AG04450 (cell line): ENCODE measurements around the gene TMEM151A. TPM values are rescaled to one million over a fixed set of nuclear protein-coding genes. Genes with fewer than 3 reads are reported as not detected.
A peak's percentile ranks its signal among the peaks of the same experiment; 100 is the strongest.

Experiments used
- CTCF ChIA-PET: fragments of 300-600, 350-600 bp; formaldehyde crosslinking; extraction: SDS; loops from one replicate; lab custom pipeline; 2022; ENCODE audit warnings: antibody characterized with exemption, inconsistent platforms; lab: Charles Lee
- POLR2A ChIA-PET: fragments of 350-600 bp; formaldehyde crosslinking; extraction: SDS; loops from one replicate; lab custom pipeline; 2021; ENCODE audit warnings: antibody characterized with exemption, inconsistent platforms; lab: Yijun Ruan, JAX
- DNase-seq: peaks from one replicate; pipeline ENCODE4 v3.0.0-alpha.2; 2011; ENCODE audit warnings: low read depth, low spot score
- H3K27ac ChIP-seq: one replicate; pipeline ENCODE4 v1.5.1; 2012; ENCODE audit warnings: low read depth, low read length, control low read depth
- H3K27me3 ChIP-seq: one replicate; pipeline ENCODE4 v1.6.0; 2012; ENCODE audit warnings: low read length; ENCODE audit not compliant: control insufficient read depth, insufficient read depth
- H3K4me3 ChIP-seq: 2 replicates; pipeline ENCODE4 v1.5.1; 2011; ENCODE audit warnings: mild to moderate bottlenecking, low read depth, low read length, control low read depth
- H3K9me3 ChIP-seq: 2 replicates; pipeline ENCODE4 v1.5.1; 2012; ENCODE audit warnings: low read length; ENCODE audit not compliant: control insufficient read depth, insufficient read depth
- polyA plus RNA-seq: library from polyadenylated mRNA; depleted of rRNA; stranded (reverse); fragments of >200 nt; gene quantifications from 2 replicates; pipeline ENCODE4 v1.2.3, GENCODE V29; 2011
- TF ChIP-seq, protein P1 (sequence below): IDR thresholded peaks from 2 replicates; pipeline ENCODE4 v1.5.1; 2011; ENCODE audit warnings: low read depth, low read length, control low read depth, inconsistent platforms

Gene TMEM151A
- polyA plus RNA-seq, 1 experiment: not detected

DNA sequence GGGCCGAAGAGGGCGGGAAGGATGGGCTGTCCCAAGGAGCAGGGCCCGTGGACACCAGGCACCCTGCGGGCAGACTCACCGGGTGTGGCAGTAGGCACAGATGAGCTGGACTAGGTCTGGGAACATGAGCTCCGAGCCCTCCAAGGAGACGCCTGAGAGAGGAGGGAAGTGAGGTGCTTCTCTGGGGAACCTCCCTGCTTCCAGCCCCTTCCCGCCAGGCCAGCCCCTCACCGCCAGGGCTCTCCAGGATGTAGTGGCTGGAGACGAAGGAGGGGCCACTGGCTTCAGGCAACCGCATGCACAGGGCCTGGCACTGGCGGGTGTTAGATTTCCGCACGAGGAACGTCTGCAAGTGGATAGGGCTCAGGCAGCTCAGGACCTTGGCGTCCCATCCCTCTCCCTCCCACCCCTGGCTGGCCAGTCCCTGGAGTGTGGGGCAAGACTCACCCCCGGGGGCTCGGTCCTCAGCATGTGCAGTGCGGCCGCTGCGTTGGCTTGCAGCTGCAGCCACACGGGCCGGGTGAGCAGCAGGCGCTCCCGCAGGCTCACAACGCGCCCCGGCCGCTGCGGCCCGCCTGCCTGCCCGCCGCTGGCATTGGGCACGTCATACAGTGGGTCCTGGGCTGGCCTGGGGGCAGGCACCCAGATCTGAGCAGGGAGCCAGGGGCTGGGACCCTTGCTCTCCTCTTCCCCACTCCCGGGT, 44.0 kb downstream of the TMEM151A start:
- TF ChIP-seq, protein P1, sequence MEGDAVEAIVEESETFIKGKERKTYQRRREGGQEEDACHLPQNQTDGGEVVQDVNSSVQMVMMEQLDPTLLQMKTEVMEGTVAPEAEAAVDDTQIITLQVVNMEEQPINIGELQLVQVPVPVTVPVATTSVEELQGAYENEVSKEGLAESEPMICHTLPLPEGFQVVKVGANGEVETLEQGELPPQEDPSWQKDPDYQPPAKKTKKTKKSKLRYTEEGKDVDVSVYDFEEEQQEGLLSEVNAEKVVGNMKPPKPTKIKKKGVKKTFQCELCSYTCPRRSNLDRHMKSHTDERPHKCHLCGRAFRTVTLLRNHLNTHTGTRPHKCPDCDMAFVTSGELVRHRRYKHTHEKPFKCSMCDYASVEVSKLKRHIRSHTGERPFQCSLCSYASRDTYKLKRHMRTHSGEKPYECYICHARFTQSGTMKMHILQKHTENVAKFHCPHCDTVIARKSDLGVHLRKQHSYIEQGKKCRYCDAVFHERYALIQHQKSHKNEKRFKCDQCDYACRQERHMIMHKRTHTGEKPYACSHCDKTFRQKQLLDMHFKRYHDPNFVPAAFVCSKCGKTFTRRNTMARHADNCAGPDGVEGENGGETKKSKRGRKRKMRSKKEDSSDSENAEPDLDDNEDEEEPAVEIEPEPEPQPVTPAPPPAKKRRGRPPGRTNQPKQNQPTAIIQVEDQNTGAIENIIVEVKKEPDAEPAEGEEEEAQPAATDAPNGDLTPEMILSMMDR: no peak
- POLR2A ChIA-PET: interaction anchor here (0.5 to 3.7 kb wide), 15 partner anchors 9 to 779 kb away, joined by 3 to 99 read pairs (median 5); partner anchors contain the start of genes B4GAT1, BRMS1, CD248 and YIF1A

DNA sequence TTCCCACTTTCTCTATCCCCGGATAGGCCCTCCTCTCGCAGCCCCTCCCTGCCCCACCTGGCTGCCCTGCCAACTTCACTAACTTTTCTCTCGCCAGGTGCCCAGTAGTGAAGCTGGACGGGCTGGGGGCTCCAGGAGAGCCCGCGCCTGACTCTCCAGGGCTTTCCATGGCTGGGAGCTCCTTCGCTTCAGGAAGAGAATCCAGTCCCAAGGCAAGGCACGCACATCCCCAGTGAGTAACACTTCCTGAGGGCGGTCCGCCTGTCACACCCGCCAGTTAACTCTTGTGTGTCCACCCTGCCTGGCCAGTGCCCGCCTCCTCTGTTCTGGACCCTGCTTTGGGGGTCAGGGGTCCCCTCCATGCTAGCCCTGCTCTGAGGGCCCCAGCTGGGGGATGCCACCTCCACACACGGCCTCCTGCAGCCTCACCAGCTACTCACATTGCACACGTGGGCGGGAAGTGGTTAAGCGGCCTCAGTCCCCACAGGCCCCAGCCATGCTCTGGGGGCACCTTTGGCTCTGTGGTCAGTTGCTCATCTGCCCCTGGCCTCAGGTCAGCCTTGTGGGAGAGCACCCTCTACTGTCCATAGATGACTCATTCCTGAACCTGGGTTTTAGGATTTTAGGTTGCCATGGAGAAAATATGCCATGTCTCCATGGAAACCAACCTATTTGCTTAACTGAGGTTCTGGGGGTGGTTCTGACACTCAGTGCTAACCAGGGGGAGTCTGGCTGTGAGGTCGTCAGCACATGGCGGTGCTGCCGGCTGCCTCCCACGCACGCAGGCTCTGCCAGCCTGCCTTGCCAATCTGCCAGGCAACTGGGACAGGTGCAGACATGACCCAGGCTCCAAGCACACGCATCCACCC, 44.8 kb downstream of the TMEM151A start, which contains the start of gene RIN1:
Gene RIN1, minus strand, starts transcription at position 201 of the 869 bp plus-strand sequence. Its CDS starts 32 bp downstream, at position 169.
- POLR2A ChIA-PET: interaction anchor here (0.6 to 3.7 kb wide), 13 partner anchors 8 to 93 kb away, joined by 3 to 99 read pairs (median 5); partner anchors contain the start of genes B4GAT1, BRMS1, CD248 and YIF1A
- Histone ChIP-seq H3K4me3 (peak within 1 kb of the TSS; percentile 85), H3K27ac (peak within 1 kb of the TSS; percentile 97), H3K9me3 (peaks cover 3% of the 10 kb centered on the region; the same call in 1 of the 2 replicates), H3K27me3 (no peaks in the 10 kb centered on the region)
- TF ChIP-seq, protein P1: peak; percentile 24; the same call in 1 of the 2 replicates
- CTCF ChIA-PET: interaction anchor here (0.8 to 2.3 kb wide), 9 partner anchors 9 to 54 kb away, joined by 3 to 64 read pairs (median 4); partner anchors contain the start of genes BRMS1, CD248 and YIF1A
- DNase-seq: peak; percentile 97

More for the DNA sequence above, 44.0 kb downstream of the TMEM151A start:
- Histone ChIP-seq H3K4me3 (peak overlapping the region; percentile 85), H3K27me3 (no peaks in the 10 kb centered on the region), H3K9me3 (peaks cover 3% of the 10 kb centered on the region; the same call in 1 of the 2 replicates), H3K27ac (peak overlapping the region; percentile 97)
- CTCF ChIA-PET: interaction anchor here (0.7 to 2.3 kb wide), 10 partner anchors 9 to 54 kb away, joined by 3 to 64 read pairs (median 4); partner anchors contain the start of genes BRMS1, CD248 and YIF1A
- no peak for DNase-seq

DNA sequence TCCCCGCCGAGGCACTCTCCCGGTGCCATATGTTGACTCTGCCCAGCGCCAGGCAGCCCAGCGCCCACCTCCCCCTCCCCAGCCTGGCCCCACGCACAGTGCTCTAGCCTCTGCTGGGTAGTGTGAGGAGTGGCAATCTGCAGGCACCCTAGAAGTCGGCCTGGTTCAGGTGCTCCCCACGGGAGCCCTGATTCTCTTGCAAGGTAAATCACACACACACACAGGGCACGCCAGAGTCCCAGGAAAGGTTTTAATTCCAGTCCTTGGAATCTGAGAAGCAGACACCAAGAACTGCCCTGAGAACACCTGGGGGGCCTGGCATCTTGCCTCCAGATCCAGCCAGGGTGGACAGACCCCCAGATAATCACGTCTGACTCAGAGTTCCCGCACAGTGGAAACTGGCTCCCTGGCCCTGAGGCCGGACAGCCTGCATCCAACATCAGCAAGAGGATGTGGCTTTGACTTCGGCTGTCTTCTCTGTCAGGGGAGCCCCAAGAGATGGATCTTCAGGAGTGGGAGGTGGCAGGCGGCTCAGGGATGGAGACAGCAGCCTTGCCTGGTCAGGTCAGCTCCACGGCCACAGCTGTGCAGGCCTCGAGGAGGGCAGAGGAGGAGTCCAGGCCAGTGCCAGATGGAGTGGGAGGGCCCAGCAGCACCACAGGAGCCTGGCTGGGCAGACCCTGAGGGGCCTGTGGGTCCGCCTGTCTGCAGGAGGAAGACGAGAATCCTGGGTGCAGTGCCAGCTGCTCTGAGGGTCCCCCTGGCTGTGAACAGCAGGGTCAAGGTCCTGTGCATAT, 45.6 kb downstream of the TMEM151A start:
- TF ChIP-seq, protein P1: no peak

DNA sequence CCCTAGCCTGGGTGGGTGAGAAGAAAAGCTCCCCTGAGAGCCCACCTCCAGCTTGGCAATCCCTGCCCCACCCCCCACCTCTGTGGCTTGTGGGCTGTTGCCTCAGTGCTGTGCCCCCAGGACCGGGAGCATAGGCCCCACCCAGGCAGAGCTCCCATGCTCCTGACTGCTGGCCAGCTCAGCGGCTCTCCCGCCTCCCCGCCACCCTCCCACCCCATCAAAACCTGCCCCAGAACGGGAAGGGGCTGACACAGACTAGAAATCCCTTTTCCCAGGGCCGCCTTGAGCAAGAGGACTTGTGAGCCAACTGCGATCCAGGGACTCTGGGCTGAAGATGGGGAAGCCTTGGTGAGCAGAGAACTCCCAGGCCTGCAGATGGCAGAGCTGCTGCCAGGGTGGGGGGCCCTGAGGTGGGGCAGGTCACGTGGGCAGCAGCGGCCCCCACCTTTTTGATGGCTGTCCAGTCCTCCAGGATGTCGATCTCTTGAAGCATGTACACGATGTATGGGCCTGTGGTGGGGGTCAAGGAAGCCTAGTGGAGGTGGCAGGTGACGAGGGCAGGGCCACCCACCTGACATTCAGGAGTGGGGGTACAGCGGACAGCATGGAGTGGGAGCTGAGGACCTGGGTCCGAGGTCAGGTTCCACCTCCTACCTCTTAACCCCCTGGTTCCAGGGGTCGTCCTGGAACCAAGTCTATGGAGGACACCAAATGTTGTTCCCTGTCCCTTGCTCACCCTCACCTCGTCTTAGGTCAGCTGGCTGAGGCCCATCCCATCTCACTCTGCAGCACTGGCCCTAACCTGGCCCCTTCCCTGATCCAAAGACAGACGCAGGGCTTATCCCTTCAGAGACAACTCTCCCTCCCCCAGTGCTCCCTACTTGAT, 46.8 kb downstream of the TMEM151A start:
- DNase-seq: no peak
- peaks cover 3% of the 10 kb centered on the region; the same call in 1 of the 2 replicates for H3K9me3 ChIP-seq
- CTCF ChIA-PET: interaction anchor here (1.1 to 1.6 kb wide), 3 partner anchors 26 to 48 kb away, joined by 5 to 7 read pairs (median 6); no protein-coding TSS in a partner anchor
- peak overlapping the region; percentile 97 for H3K27ac ChIP-seq
- no peaks in the 10 kb centered on the region for H3K27me3 ChIP-seq
- no peak overlapping the region for H3K4me3 ChIP-seq
- TF ChIP-seq, protein P1: no peak
- POLR2A ChIA-PET: interaction anchor here (0.7 to 1.8 kb wide), 3 partner anchors 10 to 49 kb away, joined by 4 to 11 read pairs (median 4); partner anchors contain the start of gene YIF1A

More for the DNA sequence above, 45.6 kb downstream of the TMEM151A start:
- no peak for DNase-seq
- Histone ChIP-seq H3K9me3 (peaks cover 3% of the 10 kb centered on the region; the same call in 1 of the 2 replicates), H3K27me3 (no peaks in the 10 kb centered on the region), H3K27ac (peak overlapping the region; percentile 97), H3K4me3 (no peak overlapping the region)
- ChIA-PET CTCF (interaction anchor here (1.1 to 1.6 kb wide), 4 partner anchors 25 to 49 kb away, joined by 3 to 7 read pairs (median 6); partner anchors contain the start of gene YIF1A), POLR2A (interaction anchor here (0.7 to 3.7 kb wide), 7 partner anchors 7 to 48 kb away, joined by 4 to 99 read pairs (median 13); partner anchors contain the start of genes B4GAT1, BRMS1, CD248 and YIF1A)
